ENCODE results near the gene FOS.

- TF ChIP-seq CTCF (IDR thresholded peaks at IDR 0.05) (no peak), POLR2AphosphoS5 (IDR thresholded peaks at IDR 0.05; ENCODE audit: insufficient read depth in 1 of 2, low read depth in 1 of 2) (peak in 1 of 2 donors; percentile 69), POLR2A (IDR thresholded peaks at IDR 0.05) (no peak)
These were observed 20.4 kb upstream of the FOS start for GRCh38 chr14:75258079-75258802.
